NCI-H1436 treated with DMSO at 0.1 percent for 48 hours (cell line): Measurements from ENCODE around the gene ANKRD39.
"Not testable (repeated sequence)": the region's sequence is repeated elsewhere in the genome, so short reads cannot be mapped to it uniquely, and the experiment has no call there.

ENCODE experiments used
- DNase-seq: peaks from one replicate; lab custom pipeline; 2025; lab: John Stamatoyannopoulos, UW

ANKRD39 gene

GRCh38 chr2:96808176-96808837 lies 49.5 kb downstream of the ANKRD39 start:
- no peak for DNase-seq

GRCh38 chr2:96807127-96807471 lies 50.7 kb downstream of the ANKRD39 start:
- DNase-seq = no peak

GRCh38 chr2:96806468-96807126 lies 51.2 kb downstream of the ANKRD39 start:
- no peak for DNase-seq

- DNase-seq = not testable (repeated sequence)
Observed at GRCh38 chr2:96805946-96806345, 51.9 kb downstream of the ANKRD39 start.

- DNase-seq = no peak
Observed at GRCh38 chr2:96804986-96805385, 52.8 kb downstream of the ANKRD39 start.

- no peak for DNase-seq
Observed at GRCh38 chr2:96802721-96803120, 55.1 kb downstream of the ANKRD39 start.

GRCh38 chr2:96801786-96802595 lies 55.8 kb downstream of the ANKRD39 start:
- no peak for DNase-seq

GRCh38 chr2:96801005-96801785 lies 56.6 kb downstream of the ANKRD39 start:
- no peak for DNase-seq

- no peak for DNase-seq
Observed at GRCh38 chr2:96800061-96801004, 57.5 kb downstream of the ANKRD39 start.

- no peak for DNase-seq
Observed at GRCh38 chr2:96799623-96799935, 58.2 kb downstream of the ANKRD39 start.

- no peak for DNase-seq
Observed at GRCh38 chr2:96798733-96799622, 58.8 kb downstream of the ANKRD39 start.
